CD4-positive, alpha-beta T cell treated with Interleukin-4 for 1 hour (primary cell): ENCODE measurements around the gene PTPRH.
A peak's percentile ranks its signal among the peaks of the same experiment; 100 is the strongest.
"Not testable (repeated sequence)": the region's sequence is repeated elsewhere in the genome, so short reads cannot be mapped to it uniquely, and the experiment has no call there.

Experiments
- DNase-seq, 2 donors: peaks; one replicate each; pipeline ENCODE4 v3.0.0-alpha.2; 2020 to 2022

PTPRH gene

GRCh38 chr19:55158423-55158822 lies 50.9 kb downstream of the PTPRH start:
- no peak for DNase-seq

GRCh38 chr19:55157064-55157908 lies 52.0 kb downstream of the PTPRH start, which contains the start of gene TNNI3:
Gene TNNI3, minus strand, starts transcription at chr19:55157732. Its CDS starts 143 bp downstream, at chr19:55157589.
- no peak for DNase-seq

- DNase-seq = peak; percentile 24 to 25
Observed at GRCh38 chr19:55156202-55157063, 52.9 kb downstream of the PTPRH start.

- DNase-seq = not testable (repeated sequence)
Observed at GRCh38 chr19:55155784-55156183, 53.5 kb downstream of the PTPRH start.

- DNase-seq = no peak
Observed at GRCh38 chr19:55153652-55154264, 55.5 kb downstream of the PTPRH start.

GRCh38 chr19:55152017-55152416 lies 57.3 kb downstream of the PTPRH start:
- no peak for DNase-seq

- no peak for DNase-seq
Observed at GRCh38 chr19:55149078-55150003, 60.0 kb downstream of the PTPRH start, which contains the start of gene TNNT1. Gene TNNT1, minus strand, starts transcription at chr19:55149206. Its CDS starts 2,049 bp downstream, at chr19:55147157.

- DNase-seq = no peak
Observed at GRCh38 chr19:55147545-55148251, 61.6 kb downstream of the PTPRH start.

GRCh38 chr19:55146705-55147273 lies 62.5 kb downstream of the PTPRH start:
- DNase-seq = no peak

GRCh38 chr19:55146078-55146704 lies 63.1 kb downstream of the PTPRH start:
- no peak for DNase-seq

GRCh38 chr19:55145232-55145631 lies 64.1 kb downstream of the PTPRH start:
- DNase-seq = no peak

- DNase-seq = no peak
Observed at GRCh38 chr19:55141696-55142095, 67.6 kb downstream of the PTPRH start.

- DNase-seq = no peak
Observed at GRCh38 chr19:55137915-55138314, 71.4 kb downstream of the PTPRH start.

- no peak for DNase-seq
Observed at GRCh38 chr19:55136399-55137102, 72.8 kb downstream of the PTPRH start.

- no peak for DNase-seq
Observed at GRCh38 chr19:55134736-55135135, 74.6 kb downstream of the PTPRH start.

GRCh38 chr19:55133639-55134444 lies 75.5 kb downstream of the PTPRH start:
- no peak for DNase-seq

GRCh38 chr19:55132453-55133129 lies 76.7 kb downstream of the PTPRH start:
- DNase-seq = no peak

- no peak for DNase-seq
Observed at GRCh38 chr19:55131421-55131820, 77.9 kb downstream of the PTPRH start.
